Measurements from ENCODE around the gene ACTL6B. TPM values are rescaled to one million over a fixed set of nuclear protein-coding genes. Genes with fewer than 3 reads are reported as not detected.

Gene ACTL6B
- total and polyA plus RNA-seq, 2 of the 13 experiments (the other 11 are each of a cell fraction or from before 2014, with no cell fraction given): not detected

DNA sequence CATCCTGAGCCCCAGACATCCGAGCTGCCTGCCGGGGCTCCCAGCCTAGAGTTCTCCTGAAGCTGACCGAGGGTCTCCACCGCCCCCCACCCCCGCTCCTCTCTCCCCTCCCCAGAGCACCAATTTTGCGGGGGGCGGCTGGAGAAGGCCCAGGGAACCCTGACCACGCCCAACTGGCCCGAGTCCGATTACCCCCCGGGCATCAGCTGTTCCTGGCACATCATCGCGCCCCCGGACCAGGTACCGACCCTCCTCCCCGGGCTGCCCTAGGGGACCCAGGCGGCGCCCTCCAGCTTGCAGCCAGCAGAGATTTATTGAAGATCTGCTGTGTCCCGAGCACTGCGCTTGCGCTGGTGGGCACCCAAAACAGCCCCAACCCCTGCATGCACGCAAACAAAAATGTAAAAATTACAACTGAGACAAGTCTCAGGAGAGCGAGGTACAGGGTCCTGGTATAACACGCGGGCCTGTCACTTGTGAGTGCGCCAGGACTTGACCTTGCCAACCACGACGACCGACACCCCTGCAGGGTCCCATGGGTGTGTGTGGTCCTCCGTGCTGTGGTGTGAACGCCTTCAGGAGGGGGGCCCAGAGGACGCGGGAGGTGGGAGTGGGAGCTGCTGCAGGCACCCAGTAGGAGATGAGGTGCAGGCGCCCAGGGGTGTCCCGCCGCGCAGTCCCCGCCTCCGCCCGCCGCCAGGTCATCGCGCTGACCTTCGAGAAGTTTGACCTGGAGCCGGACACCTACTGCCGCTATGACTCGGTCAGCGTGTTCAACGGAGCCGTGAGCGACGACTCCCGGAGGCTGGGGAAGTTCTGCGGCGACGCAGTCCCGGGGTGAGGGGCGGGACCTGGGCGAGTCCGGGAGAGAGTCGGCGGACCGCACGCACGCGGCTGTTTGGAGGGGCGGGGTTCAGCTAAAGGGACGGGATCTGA is 51.0 kb downstream of the ACTL6B start:
- Histone ChIP-seq H3K9me3 (ENCODE audit: low read length) (no peaks in the 10 kb centered on the region), H3K4me2 (ENCODE audit: low read depth, low read length) (no peak overlapping the region), H2AFZ (ENCODE audit: low read length) (no peak overlapping the region), H3K36me3 (replicated peaks in 1 of 2; ENCODE audit: control insufficient read depth in 1 of 2, insufficient read depth in 2 of 2, low read length in 2 of 2) (no peaks in the 10 kb centered on the region), H3K27ac (ENCODE audit: extremely low read length, insufficient read depth, low read length) (no peak overlapping the region), H3K27me3 (ENCODE audit: control insufficient read depth in 1 of 2, insufficient read depth in 2 of 2, low read length in 2 of 2) (no peaks in the 10 kb centered on the region), H3K9ac (ENCODE audit: insufficient read depth, low read depth, low read length) (no peak overlapping the region), H3K4me3 (replicated peaks in 1 of 3; ENCODE audit: insufficient read depth in 1 of 3, low read depth in 2 of 3, low read length in 3 of 3) (no peak overlapping the region), H3K4me1 (ENCODE audit: insufficient read depth, low read length) (peaks cover 39% of the 10 kb centered on the region), H3K79me2 (ENCODE audit: insufficient read depth, low read length) (no peaks in the 10 kb centered on the region), H4K20me1 (ENCODE audit: insufficient read depth, low read length) (no peaks in the 10 kb centered on the region)
- no peak for ATAC-seq
- POLR2A ChIA-PET: no interaction called here
- in situ Hi-C loops (cut with HindIII; ENCODE audit: extremely low pct_ligation_motif_present, low pct_unique_long_range_greater_than_20kb): no loop called here
- BruUV-seq (replicated peaks): no TSS peak
- CTCF ChIA-PET (ENCODE audit: low intra/inter-chr PET ratio, low total read pairs): no interaction called here
- FAIRE-seq: no peak
- no peak for DNase-seq (ENCODE audit: low spot score)
- WGBS (ENCODE audit: low lambda C conversion rate): 95% methylated on average over 67 of the region's 68 CpGs
- intact Hi-C loops (cut with micrococcal nuclease; ENCODE audit: unreplicated experiment): no loop called here
- TF ChIP-seq MIER2 (CRISPR knock-in tag; IDR thresholded peaks at IDR 0.05): no peak
- no peak for TF ChIP-seq HNRNPH1 (optimal IDR thresholded peaks at IDR 0.05; ENCODE audit: low read depth, low read length)
- TF ChIP-seq RBAK (CRISPR knock-in tag; IDR thresholded peaks at IDR 0.05): no peak
- no peak for TF ChIP-seq ZNF431 (CRISPR knock-in tag; IDR thresholded peaks at IDR 0.05; ENCODE audit: borderline replicate concordance, low read depth)
- no peak for TF ChIP-seq ZNF276 (CRISPR knock-in tag; IDR thresholded peaks at IDR 0.05; ENCODE audit: low read depth)
- TF ChIP-seq ZNF576 (CRISPR knock-in tag; IDR thresholded peaks at IDR 0.05): no peak
- TF ChIP-seq HIVEP1 (CRISPR knock-in tag; IDR thresholded peaks at IDR 0.05): no peak
- TF ChIP-seq, protein P1, sequence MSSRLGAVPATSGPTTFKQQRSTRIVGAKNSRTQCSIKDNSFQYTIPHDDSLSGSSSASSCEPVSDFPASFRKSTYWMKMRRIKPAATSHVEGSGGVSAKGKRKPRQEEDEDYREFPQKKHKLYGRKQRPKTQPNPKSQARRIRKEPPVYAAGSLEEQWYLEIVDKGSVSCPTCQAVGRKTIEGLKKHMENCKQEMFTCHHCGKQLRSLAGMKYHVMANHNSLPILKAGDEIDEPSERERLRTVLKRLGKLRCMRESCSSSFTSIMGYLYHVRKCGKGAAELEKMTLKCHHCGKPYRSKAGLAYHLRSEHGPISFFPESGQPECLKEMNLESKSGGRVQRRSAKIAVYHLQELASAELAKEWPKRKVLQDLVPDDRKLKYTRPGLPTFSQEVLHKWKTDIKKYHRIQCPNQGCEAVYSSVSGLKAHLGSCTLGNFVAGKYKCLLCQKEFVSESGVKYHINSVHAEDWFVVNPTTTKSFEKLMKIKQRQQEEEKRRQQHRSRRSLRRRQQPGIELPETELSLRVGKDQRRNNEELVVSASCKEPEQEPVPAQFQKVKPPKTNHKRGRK (CRISPR knock-in tag; IDR thresholded peaks at IDR 0.05): no peak
- no peak for TF ChIP-seq GTF2F1 (IDR thresholded peaks at IDR 0.05; ENCODE audit: low read length)
- no peak for TF ChIP-seq PAWR (CRISPR knock-in tag; IDR thresholded peaks at IDR 0.05; ENCODE audit: borderline replicate concordance)
- TF ChIP-seq CHD4 (IDR thresholded peaks at IDR 0.05; ENCODE audit: borderline replicate concordance, low read length): no peak
- TF ChIP-seq RFXANK (CRISPR knock-in tag; IDR thresholded peaks at IDR 0.05): no peak
- no peak for TF ChIP-seq ZNF256 (CRISPR knock-in tag; conservative IDR thresholded peaks at IDR 0.05)
- no peak for TF ChIP-seq TBP (CRISPR knock-in tag; IDR thresholded peaks at IDR 0.05)
- TF ChIP-seq TEAD3 (CRISPR knock-in tag; optimal IDR thresholded peaks at IDR 0.05; ENCODE audit: borderline replicate concordance): no peak
